HG02870 (cell line): Measurements from ENCODE around the gene BAG3.
"Not testable (repeated sequence)": the region's sequence is repeated elsewhere in the genome, so short reads cannot be mapped to it uniquely, and the experiment has no call there.

Experiments
- ATAC-seq: cut with Tn5 transposase; IDR thresholded peaks from one replicate; pipeline ENCODE4 v1.9.1; 2021; ENCODE audit warnings: mild to moderate bottlenecking, moderate library complexity; ENCODE audit not compliant: unreplicated experiment

Gene BAG3

GRCh38 chr10:119650692-119651513, at the start of gene BAG3:
BAG3 (plus strand) TSS chr10:119651380; CDS start chr10:119651676, 296 bp downstream.
- ATAC-seq = peak; percentile 51

- ATAC-seq = no peak
These were observed 48.7 kb upstream of the BAG3 start for GRCh38 chr10:119602241-119603095.

GRCh38 chr10:119604468-119604867, 46.7 kb upstream of the BAG3 start:
- no peak for ATAC-seq

- ATAC-seq = no peak
These were observed 42.6 kb upstream of the BAG3 start for GRCh38 chr10:119608316-119609155.

GRCh38 chr10:119609516-119609915, 41.7 kb upstream of the BAG3 start:
- ATAC-seq = no peak

GRCh38 chr10:119611433-119611832, 39.7 kb upstream of the BAG3 start:
- ATAC-seq = no peak

GRCh38 chr10:119613741-119614140, 37.4 kb upstream of the BAG3 start:
- no peak for ATAC-seq

GRCh38 chr10:119614686-119615085, 36.5 kb upstream of the BAG3 start:
- no peak for ATAC-seq

GRCh38 chr10:119616882-119617570, 34.2 kb upstream of the BAG3 start:
- no peak for ATAC-seq

GRCh38 chr10:119619215-119619614, 32.0 kb upstream of the BAG3 start:
- no peak for ATAC-seq

- ATAC-seq = not testable (repeated sequence)
These were observed 31.4 kb upstream of the BAG3 start for GRCh38 chr10:119619811-119620210.

- ATAC-seq = no peak
These were observed 30.7 kb upstream of the BAG3 start for GRCh38 chr10:119620241-119621077.

GRCh38 chr10:119621078-119621384, 30.1 kb upstream of the BAG3 start:
- ATAC-seq = no peak

GRCh38 chr10:119625570-119626280, 25.5 kb upstream of the BAG3 start:
- ATAC-seq = no peak

- ATAC-seq = no peak
These were observed 20.9 kb upstream of the BAG3 start for GRCh38 chr10:119630300-119630699.

- no peak for ATAC-seq
These were observed 17.5 kb upstream of the BAG3 start for GRCh38 chr10:119633538-119634218.

GRCh38 chr10:119634219-119634544, 17.0 kb upstream of the BAG3 start:
- no peak for ATAC-seq

GRCh38 chr10:119637631-119638030, 13.5 kb upstream of the BAG3 start:
- no peak for ATAC-seq

- no peak for ATAC-seq
These were observed 12.2 kb upstream of the BAG3 start for GRCh38 chr10:119638982-119639381.
